Peyer's patch (tissue), 4 donors: Measurements from ENCODE around the gene AUNIP.

Source experiments
- CTCF ChIP-seq, 6 experiments: fragments of 450-650 bp in 4 of 6; fragments of 200-600 bp in 2 of 6; sonication (generic) in 1 of 6; IDR thresholded peaks; one replicate each; pipeline ENCODE4 v1.5.1; 2017 to 2019; ENCODE audit warnings: antibody characterized with exemption in 6 of 6, mild to moderate bottlenecking in 3 of 6, moderate library complexity in 1 of 6
- POLR2A ChIP-seq, 2 donors: fragments of 450-650 bp; IDR thresholded peaks; one replicate each; pipeline ENCODE4 v1.5.1; 2017; ENCODE audit warnings: antibody characterized with exemption in 2 of 2, mild to moderate bottlenecking in 2 of 2, moderate library complexity in 2 of 2

GRCh38 chr1:25813071-25813733 lies 46.1 kb downstream of the AUNIP start:
- TF ChIP-seq CTCF (IDR thresholded peaks at IDR 0.05) (no peak), POLR2A (IDR thresholded peaks at IDR 0.05) (no peak)
